ENCODE results near the gene LFNG.

DNA sequence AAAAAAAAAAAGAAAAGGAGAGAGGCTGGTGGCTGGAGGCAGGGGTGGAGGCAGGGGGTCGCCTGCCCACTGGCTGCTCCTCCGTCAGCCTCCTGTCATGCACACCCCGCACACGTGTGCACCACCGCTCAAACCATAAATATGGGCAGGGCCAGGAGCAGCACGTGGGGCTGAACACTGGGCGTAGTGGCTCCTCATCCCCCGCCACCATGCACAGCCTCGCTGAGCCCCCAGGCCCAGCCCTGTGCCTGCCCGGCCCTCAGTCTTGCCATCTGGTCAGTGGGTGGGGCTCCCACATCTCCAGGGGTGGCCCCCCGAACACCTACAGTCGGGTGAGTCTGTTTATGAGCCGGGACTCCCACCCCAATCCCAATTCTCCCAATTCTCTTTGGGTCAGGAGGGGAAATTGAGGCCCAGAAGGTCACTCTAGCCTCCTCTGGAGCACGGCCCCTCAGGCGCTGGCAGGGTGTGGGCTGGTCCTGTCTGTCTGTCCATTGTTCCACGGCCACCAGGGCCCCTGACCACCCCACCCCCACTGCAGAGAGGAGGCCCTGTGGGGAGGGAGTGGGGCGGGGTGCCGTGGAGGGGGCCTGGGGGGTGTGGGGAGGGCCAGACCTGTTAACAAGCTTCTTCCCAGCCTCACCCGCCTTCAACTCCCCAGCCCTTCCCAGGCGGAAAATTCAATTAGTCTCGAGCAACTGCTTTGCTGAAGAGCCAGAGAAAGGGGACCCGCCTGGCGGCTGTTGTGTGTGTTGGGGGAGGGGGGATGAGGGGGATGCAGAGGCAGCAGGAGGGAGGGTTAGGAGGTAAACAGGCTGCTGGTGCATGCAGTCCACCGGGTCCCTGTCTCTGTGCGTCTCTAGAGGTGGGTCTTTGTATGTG, 23.9 kb upstream of the LFNG start:
- no peak for TF ChIP-seq POLR2A (IDR thresholded peaks at IDR 0.05)
- TF ChIP-seq CTCF (IDR thresholded peaks at IDR 0.05), result no peak
